Stimulated activated CD4-positive, alpha-beta T cell treated with anti-CD3 and anti-CD28 coated beads, Interleukin-12 subunit alpha, Interleukin-12 subunit beta, amount 100 ng/mL, for 4 hours (primary cell): ENCODE data around the gene AMBRA1.

Experiments
- DNase-seq: peaks from one replicate; pipeline ENCODE4 v3.0.0-alpha.2; 2020

The AMBRA1 gene

GRCh38 chr11:46363455-46364005 is 230.3 kb downstream of the AMBRA1 start:
- no peak for DNase-seq

DNA sequence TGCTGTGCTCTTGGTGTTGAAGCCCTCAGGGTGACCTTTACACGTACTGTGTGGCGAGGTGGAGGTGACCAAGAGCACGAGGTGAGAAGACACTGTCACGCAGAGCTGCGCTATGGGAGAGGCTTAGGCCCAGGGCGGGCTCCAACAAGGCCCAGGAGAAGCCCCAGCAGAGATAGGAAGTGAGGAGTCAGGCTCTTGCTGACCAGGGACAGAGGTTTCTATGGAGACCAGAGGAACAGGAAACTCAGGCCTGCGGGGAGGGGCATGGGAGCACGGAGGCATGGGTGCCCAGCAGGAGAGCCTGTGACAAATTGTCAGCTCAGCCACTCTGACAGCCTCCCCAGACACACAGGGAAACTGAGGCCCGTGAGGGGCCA is 230.8 kb downstream of the AMBRA1 start:
- no peak for DNase-seq

- no peak for DNase-seq
These were observed 231.4 kb downstream of the AMBRA1 start for GRCh38 chr11:46362156-46363030.

GRCh38 chr11:46361283-46362155 is 232.3 kb downstream of the AMBRA1 start:
- peak; percentile 55 for DNase-seq

DNA sequence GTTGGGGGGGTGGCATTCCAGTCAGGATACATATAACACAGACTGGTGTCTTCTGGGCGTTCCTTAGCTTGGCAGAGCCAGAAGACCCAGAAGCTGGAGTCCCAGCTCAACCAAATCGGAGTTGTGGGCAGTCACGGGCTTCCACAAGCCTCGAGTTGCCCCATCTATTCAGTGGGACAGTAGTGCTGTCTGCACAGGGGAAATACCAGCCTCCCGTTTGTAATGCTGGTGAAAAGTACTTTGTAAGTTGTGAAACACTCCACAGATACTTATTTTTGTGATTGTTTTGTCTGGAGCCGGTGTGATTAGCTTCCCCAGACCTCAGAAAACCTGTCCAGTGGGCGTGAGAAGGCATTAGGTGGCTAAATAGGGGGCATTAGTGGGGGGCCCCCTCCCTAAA is 232.9 kb downstream of the AMBRA1 start:
- DNase-seq, result no peak

DNA sequence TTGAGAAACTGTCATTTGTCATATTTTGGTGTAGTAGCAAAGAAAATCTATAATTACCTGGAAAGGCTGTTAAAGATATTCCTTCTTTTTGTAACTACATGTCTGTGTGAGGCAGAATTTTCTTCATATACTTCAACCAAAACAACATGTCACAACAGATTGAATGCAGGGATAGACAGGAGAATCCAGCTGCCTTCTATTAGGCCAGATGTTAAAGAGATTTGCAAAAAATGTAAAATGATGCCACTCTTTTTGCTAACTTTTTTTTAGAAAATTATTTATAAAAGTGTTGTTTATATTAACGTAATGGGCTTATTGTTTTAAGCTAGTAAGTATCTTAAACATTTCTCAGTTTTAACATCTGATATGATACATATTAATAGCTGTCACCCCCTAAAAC is 233.9 kb downstream of the AMBRA1 start:
- DNase-seq, result no peak

DNA sequence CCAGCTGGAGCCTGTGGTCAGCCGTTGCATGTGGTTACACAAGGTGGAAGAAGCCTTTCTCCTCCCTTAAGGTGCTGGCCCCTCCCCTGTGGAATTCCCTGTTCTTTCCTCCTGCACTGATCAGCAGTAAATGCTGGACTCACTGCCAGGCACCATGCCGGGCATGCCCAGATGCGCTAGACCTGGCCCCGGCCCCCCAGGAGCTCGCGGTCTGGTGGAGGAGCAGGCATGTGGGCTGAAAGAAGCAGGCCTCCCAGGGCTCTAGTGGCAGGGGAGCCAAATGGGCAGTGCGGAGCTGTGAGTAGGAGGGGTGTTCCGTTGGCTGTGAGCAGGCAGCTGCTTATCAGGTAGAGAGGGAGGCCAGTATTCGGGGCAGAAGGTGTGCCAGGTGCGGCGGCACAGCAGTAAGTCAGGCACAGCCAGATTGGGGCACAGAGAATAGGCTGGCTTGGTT is 236.3 kb downstream of the AMBRA1 start:
- DNase-seq, result no peak

GRCh38 chr11:46356924-46357482 is 236.8 kb downstream of the AMBRA1 start:
- no peak for DNase-seq

DNA sequence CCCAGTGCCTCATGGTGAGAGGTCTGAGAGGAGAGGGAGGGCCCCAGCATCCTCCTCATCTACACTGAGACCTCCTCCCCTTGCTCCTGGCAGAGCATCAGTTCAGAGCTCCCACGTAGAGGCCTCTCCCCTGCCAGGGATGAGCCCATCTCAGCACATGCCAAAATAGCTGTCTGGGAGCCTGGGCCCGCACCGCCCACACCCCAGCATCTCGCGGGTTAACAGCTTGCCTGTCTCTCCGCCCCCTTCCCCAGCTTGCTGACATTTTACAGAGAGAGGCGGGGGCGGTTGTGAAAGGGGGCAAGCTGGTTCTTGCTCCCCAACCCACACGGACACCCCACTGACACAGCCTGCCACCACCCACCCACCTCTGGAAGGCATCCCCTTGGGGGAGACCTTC is 240.1 kb downstream of the AMBRA1 start:
- DNase-seq, result peak; percentile 65

GRCh38 chr11:46352063-46352841 is 241.6 kb downstream of the AMBRA1 start:
- DNase-seq, result peak; percentile 67

DNA sequence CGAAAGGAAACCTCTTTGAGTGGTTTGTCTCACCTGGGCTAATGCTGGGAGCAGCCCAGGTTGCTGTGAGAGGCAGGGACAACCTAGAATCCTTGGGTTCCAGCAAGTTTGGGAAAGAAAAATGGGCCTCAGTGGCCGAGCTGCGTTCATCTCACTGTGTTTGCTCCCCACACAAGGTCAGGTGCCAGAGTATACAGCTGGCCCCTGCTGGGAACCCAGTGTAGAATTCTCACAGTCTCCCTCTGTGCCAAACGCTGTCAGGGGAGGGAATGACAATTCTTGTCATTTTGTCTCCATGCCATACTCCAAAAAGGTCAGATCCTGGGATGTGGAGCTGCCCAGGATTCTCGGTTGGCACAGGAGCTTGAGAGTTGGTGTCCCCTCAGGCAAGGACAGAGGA is 242.2 kb downstream of the AMBRA1 start:
- no peak for DNase-seq

- DNase-seq, result no peak
These were observed 242.7 kb downstream of the AMBRA1 start for GRCh38 chr11:46351148-46351547.

DNA sequence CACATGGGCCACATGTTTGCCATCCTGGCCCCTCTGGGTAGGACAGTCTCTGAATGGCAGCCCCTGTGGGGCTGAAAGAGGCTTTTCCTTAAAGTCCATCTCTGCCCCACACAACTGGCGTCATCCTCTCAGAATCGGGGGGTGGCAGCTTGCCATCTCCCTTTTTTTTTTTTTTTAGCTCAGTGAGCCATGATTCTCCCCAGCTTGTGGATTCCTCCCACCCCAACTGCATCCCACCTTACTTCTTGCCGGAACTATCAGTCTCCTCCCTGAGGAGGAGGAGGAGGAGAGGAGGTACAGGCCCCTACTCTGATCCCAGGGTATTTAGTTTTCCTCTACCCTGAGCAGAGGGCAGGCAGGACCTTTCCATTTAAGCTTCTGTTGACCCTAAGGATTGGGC is 243.1 kb downstream of the AMBRA1 start:
- no peak for DNase-seq

DNA sequence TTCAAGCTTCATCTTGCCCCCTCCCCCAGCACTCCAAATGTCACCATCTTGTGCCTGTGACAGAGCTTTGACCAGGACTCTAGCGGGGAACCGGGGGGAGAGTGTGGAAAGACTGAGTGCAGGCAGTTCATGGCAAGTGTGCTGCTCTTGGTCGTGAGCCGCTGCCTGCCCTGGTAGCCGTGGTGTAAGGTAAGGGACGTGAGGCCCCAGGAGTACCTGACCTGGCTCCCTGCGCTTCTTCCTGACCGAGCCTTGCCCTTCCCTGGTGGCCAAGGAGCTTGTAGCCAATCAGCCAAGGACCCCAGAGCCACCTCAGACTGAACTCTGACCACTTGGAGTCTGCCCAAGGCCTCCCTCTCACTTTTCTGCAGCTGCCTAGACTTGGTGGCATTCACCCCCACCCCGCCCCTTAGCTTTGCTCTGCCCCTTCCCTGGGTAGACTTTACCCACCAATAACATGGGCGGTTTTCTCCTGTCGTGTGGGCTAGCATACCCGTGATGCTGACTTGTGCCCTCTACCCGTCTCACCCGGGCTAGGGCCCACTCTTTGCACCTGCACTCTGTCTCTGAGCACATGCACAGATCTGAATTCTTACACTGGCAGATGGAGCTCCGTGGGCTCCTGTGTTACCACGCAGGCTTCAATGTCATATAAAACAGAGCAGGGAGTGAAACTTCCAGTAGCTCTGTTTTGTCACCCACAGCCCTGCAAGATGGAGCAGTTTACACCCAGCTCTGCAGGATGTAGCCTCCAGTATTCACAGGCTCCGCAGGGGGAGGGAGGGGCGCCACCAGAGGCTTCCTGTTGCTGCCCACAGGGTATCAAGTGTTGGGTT is 245.0 kb downstream of the AMBRA1 start:
- DNase-seq, result peak; percentile 45

DNA sequence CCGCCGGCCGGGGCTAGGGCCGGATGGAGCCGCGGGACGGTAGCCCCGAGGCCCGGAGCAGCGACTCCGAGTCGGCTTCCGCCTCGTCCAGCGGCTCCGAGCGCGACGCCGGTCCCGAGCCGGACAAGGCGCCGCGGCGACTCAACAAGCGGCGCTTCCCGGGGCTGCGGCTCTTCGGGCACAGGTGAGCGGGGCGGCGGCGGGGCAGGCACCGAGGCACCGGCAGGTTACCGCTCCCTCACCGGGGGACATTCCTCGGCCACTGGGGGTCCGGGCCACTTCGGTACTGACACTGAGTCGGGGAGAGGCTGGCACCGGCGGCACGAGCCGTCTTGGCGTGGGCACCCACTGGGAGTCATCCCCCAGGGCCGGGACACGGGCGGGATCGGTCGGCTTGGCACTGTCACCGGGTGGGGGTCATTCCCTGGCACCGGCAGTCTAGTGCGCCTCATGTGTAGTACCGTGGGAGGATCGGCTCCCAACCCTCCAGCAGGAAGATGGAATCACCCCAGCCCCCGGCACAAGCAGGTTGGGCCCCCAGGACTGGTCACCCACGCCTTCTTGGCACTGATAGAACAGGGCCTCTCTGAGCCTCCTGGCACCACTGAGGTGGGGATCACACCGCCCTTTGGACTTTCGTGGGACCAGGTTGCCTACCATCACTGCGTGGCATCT is 246.0 kb downstream of the AMBRA1 start:
- DNase-seq, result no peak

- DNase-seq, result peak; percentile 84
These were observed 246.8 kb downstream of the AMBRA1 start, which contains the start of gene DGKZ for GRCh38 chr11:46346886-46347636. Gene DGKZ (plus strand): TSS chr11:46347463. CDS start chr11:46347660, 197 bp downstream.
